ENCODE data around the gene DLG1. TPM values are rescaled to one million over a fixed set of nuclear protein-coding genes. Genes with fewer than 3 reads are reported as not detected.
A peak's percentile ranks its signal among the peaks of the same experiment; 100 is the strongest.

The DLG1 gene
- total RNA-seq, 1 experiment from 2014 or later: 107 TPM

- Histone ChIP-seq H3K27ac (ENCODE audit: low read depth, low read length, poor library complexity, severe bottlenecking) (no peak overlapping the region), H3K4me1 (ENCODE audit: insufficient read depth, low read length, poor library complexity, severe bottlenecking) (peaks cover 3% of the 10 kb centered on the region), H3K9me3 (ENCODE audit: low read depth, low read length, poor library complexity, severe bottlenecking) (no peaks in the 10 kb centered on the region), H3K36me3 (ENCODE audit: insufficient read depth, low read length, poor library complexity, severe bottlenecking) (peaks cover 8% of the 10 kb centered on the region), H3K27me3 (replicated peaks; ENCODE audit: insufficient read depth, low read depth, low read length, poor library complexity) (no peaks in the 10 kb centered on the region), H3K4me3 (ENCODE audit: low read depth, low read length, poor library complexity, severe bottlenecking) (no peak overlapping the region)
- no peak for TF ChIP-seq CTCF (conservative IDR thresholded peaks at IDR 0.05; ENCODE audit: low read depth, low read length)
- no peak for TF ChIP-seq EZH2 (IDR thresholded peaks at IDR 0.05; ENCODE audit: borderline replicate concordance, low read depth, low read length, poor library complexity, severe bottlenecking)
- ChIA-PET POLR2A (ENCODE audit: low non-redundant PET) (no interaction called here), CTCF (no interaction called here)
- BruUV-seq (replicated peaks): no TSS peak
- intact Hi-C loops (cut with micrococcal nuclease; ENCODE audit: unreplicated experiment): no loop called here
- peak; percentile 14 for DNase-seq (ENCODE audit: low spot score)
These were observed 210.0 kb downstream of the DLG1 start for GRCh38 chr3:197088370-197088769.

GRCh38 chr3:197085137-197085536, 213.3 kb downstream of the DLG1 start:
- H3K27me3 ChIP-seq (replicated peaks; ENCODE audit: insufficient read depth, low read depth, low read length, poor library complexity): no peaks in the 10 kb centered on the region
- no peaks in the 10 kb centered on the region for H3K9me3 ChIP-seq (ENCODE audit: low read depth, low read length, poor library complexity, severe bottlenecking)
- no peak overlapping the region for H3K4me3 ChIP-seq (ENCODE audit: low read depth, low read length, poor library complexity, severe bottlenecking)
- no TSS peak for BruUV-seq (replicated peaks)
- peaks cover 6% of the 10 kb centered on the region for H3K4me1 ChIP-seq (ENCODE audit: insufficient read depth, low read length, poor library complexity, severe bottlenecking)
- CTCF ChIA-PET: no interaction called here
- no peak for DNase-seq (ENCODE audit: low spot score)
- no peak overlapping the region for H3K27ac ChIP-seq (ENCODE audit: low read depth, low read length, poor library complexity, severe bottlenecking)
- no peak for TF ChIP-seq CTCF (conservative IDR thresholded peaks at IDR 0.05; ENCODE audit: low read depth, low read length)
- TF ChIP-seq EZH2 (IDR thresholded peaks at IDR 0.05; ENCODE audit: borderline replicate concordance, low read depth, low read length, poor library complexity, severe bottlenecking): no peak
- POLR2A ChIA-PET (ENCODE audit: low non-redundant PET): no interaction called here
- intact Hi-C loops (cut with micrococcal nuclease; ENCODE audit: unreplicated experiment): no loop called here
- H3K36me3 ChIP-seq (ENCODE audit: insufficient read depth, low read length, poor library complexity, severe bottlenecking): peaks cover 8% of the 10 kb centered on the region

GRCh38 chr3:197083486-197083885, 214.9 kb downstream of the DLG1 start:
- peak; percentile 22 for DNase-seq (ENCODE audit: low spot score)
- Histone ChIP-seq H3K27me3 (replicated peaks; ENCODE audit: insufficient read depth, low read depth, low read length, poor library complexity) (no peaks in the 10 kb centered on the region), H3K36me3 (ENCODE audit: insufficient read depth, low read length, poor library complexity, severe bottlenecking) (peaks cover 8% of the 10 kb centered on the region), H3K27ac (ENCODE audit: low read depth, low read length, poor library complexity, severe bottlenecking) (no peak overlapping the region), H3K4me1 (ENCODE audit: insufficient read depth, low read length, poor library complexity, severe bottlenecking) (peaks cover 6% of the 10 kb centered on the region), H3K9me3 (ENCODE audit: low read depth, low read length, poor library complexity, severe bottlenecking) (no peaks in the 10 kb centered on the region), H3K4me3 (ENCODE audit: low read depth, low read length, poor library complexity, severe bottlenecking) (no peak overlapping the region)
- intact Hi-C loops (cut with micrococcal nuclease; ENCODE audit: unreplicated experiment): no loop called here
- POLR2A ChIA-PET (ENCODE audit: low non-redundant PET): no interaction called here
- TF ChIP-seq EZH2 (IDR thresholded peaks at IDR 0.05; ENCODE audit: borderline replicate concordance, low read depth, low read length, poor library complexity, severe bottlenecking): no peak
- no peak for TF ChIP-seq CTCF (conservative IDR thresholded peaks at IDR 0.05; ENCODE audit: low read depth, low read length)
- CTCF ChIA-PET: no interaction called here
- BruUV-seq (replicated peaks): no TSS peak
